HG02840 (cell line): ENCODE measurements around the gene SDS.

Source experiments
- ATAC-seq: cut with Tn5 transposase; IDR thresholded peaks from one replicate; pipeline ENCODE4 v1.9.1; 2021; ENCODE audit warnings: mild to moderate bottlenecking, moderate library complexity, moderate number of reproducible peaks; ENCODE audit not compliant: unreplicated experiment, low FRiP score

SDS gene, protein sequence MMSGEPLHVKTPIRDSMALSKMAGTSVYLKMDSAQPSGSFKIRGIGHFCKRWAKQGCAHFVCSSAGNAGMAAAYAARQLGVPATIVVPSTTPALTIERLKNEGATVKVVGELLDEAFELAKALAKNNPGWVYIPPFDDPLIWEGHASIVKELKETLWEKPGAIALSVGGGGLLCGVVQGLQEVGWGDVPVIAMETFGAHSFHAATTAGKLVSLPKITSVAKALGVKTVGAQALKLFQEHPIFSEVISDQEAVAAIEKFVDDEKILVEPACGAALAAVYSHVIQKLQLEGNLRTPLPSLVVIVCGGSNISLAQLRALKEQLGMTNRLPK

GRCh38 chr12:113403435-113404415 is at the start of gene SDS:
SDS (minus strand) TSS chr12:113403887; CDS start chr12:113399708, 4,179 bp downstream.
- no peak for ATAC-seq

DNA sequence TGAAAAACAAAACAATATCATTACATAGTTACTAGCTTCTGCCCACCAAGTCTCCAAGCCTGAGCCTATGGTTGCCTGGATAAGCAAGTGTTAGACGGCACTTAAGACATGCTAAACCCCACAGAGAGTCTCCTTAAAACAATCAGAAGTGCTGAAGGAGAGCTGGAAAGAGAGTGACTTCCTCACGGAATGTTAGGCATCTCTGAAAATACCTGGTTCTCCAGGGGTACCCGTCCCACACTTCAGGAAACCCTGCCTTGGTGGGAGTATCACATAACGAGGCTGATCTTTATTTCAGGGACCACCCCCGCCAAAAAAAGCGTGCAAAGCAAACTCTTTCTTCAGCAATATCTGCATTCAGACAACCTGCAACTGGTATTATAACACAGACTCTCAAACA is 49.6 kb upstream of the SDS start:
- no peak for ATAC-seq

DNA sequence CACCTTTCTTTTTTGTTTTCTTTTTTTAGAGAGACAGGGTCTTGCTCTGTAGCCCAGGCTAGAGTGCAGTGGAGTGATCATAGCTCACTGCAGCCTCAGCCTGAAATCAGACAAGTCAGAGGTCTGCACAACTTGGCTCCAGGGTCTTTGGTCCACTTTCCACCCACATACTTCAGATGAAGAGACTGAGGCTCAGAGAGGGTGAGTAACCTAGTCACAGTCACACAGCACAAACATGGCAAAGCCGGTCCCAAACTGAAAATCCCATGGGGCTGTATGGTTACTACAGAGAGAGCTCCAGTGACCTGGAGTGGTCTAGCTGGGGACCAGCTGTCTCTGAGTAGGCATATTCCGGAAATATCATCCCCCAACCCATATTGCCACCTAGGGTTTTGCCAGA is 48.8 kb upstream of the SDS start:
- ATAC-seq = no peak

GRCh38 chr12:113449839-113450238 is 46.2 kb upstream of the SDS start:
- ATAC-seq = no peak

DNA sequence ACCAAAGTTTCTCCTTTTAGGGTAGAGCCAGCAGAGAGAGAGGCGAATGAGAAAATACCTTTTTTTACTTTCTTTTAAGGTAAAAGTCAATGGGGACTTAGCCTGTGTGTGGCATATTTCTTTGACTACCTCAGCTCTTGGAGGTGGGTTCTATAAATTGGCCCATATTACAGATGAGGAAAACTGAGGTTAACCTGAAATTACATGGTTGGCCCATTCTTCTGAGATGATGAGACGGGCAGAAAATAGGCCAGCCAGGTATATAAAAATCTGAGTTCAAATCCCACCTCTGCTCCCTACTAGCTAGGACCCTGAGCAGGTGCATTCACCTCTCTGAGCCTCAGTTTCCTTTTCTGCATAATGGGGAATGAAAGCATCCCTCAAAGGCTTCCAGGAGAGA is 45.6 kb upstream of the SDS start:
- no peak for ATAC-seq

DNA sequence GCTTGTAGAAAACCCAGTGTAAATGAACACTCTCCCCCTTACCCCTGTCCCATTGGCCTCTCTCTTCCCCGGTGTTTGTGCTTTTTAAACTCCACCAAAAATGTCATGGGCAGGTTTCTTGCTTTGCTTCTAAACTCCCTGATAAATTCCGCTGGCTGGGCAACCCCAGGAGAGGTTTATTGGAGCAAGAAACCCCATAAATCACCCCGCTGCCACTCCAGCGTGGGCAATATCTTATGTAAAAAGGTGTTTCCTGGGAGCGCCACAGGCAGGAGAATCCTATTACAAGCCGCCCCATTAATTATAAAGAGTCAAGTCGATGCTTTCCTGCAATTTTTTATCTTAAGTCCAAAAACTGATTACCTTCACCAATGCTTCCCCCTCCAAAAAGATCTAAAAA is 45.2 kb upstream of the SDS start:
- ATAC-seq = no peak

- ATAC-seq = no peak
Observed at GRCh38 chr12:113445544-113446171, 42.0 kb upstream of the SDS start.

- no peak for ATAC-seq
Observed at GRCh38 chr12:113443030-113443539, 39.4 kb upstream of the SDS start.

DNA sequence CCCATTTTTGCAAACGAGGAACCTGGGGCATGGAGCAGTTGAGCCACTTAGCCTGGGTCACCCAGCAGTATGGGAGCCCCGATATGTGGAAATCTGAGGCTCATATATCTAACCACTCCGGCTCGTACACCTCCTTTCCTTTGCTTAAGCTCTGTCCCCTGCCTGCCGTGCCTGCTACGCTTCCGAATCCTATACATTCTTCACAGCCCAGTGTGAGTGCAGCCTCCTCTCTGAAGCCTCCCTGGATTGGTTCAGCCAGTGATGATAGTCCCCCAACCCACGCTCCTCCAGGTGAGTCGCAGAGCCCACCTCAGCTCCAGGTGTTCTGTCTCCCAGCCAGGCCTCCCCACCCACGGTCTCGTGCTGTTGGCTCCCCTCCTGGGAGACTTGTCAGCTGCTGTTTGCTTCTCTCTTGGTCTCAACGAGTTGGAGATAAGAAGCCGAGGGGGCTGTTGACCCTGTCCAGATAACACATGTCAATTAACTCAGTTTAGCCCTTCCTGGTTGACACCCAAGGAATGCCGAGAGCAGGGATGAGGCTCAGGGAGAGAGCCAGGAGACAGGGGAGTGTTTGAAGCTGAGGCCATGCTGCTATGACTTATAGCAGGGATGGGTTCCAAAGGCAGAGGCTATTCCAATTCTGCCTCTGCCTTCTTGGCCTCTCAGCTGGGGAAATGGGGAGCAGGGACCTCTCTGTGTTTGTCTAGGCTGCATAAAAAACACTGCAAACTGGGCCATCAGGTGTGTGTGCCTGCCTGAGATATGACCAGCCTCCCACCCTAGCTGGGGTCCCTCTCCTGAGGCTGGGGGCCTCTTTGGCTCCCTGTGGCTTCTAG is 37.5 kb upstream of the SDS start:
- no peak for ATAC-seq

GRCh38 chr12:113440336-113440735 is 36.6 kb upstream of the SDS start:
- ATAC-seq = no peak

- no peak for ATAC-seq
Observed at GRCh38 chr12:113439606-113440030, 35.9 kb upstream of the SDS start.

GRCh38 chr12:113439301-113439597 is 35.6 kb upstream of the SDS start:
- ATAC-seq = no peak

GRCh38 chr12:113438523-113439300 is 35.0 kb upstream of the SDS start:
- ATAC-seq = no peak

- ATAC-seq = no peak
Observed at GRCh38 chr12:113437729-113438100, 34.0 kb upstream of the SDS start.

GRCh38 chr12:113436993-113437728 is 33.5 kb upstream of the SDS start:
- ATAC-seq = no peak

DNA sequence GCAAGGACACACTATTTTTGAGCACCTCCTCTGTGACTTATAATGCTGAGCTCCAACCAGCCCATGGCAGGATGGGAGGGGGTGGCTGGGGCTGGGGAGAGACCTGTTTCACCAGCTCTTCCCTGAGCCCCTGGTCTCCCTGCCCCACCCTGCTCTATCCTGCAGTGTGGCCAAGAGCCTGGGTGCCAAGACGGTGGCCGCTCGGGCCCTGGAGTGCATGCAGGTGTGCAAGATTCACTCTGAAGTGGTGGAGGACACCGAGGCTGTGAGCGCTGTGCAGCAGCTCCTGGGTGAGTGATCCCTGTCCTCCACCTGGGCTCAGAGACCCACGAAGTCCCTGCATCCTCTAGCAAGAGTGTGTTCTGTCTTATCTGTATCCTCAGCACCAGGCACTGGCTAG is 32.9 kb upstream of the SDS start:
- ATAC-seq = no peak

DNA sequence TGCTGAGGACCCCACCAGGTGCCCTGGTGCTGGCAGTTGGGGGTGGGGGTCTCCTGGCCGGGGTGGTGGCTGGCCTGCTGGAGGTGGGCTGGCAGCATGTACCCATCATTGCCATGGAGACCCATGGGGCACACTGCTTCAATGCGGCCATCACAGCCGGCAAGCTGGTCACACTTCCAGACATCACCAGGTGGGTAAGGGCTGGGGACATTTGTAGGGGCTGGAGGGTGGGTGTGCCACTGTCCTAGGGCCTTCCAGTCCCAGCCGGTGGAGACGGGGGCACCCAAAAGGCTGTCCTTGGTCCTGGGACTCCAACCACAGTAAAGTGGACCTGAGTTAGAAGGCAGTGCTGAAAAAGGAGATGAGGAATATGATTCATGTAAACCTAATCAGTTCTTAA is 31.7 kb upstream of the SDS start:
- no peak for ATAC-seq

DNA sequence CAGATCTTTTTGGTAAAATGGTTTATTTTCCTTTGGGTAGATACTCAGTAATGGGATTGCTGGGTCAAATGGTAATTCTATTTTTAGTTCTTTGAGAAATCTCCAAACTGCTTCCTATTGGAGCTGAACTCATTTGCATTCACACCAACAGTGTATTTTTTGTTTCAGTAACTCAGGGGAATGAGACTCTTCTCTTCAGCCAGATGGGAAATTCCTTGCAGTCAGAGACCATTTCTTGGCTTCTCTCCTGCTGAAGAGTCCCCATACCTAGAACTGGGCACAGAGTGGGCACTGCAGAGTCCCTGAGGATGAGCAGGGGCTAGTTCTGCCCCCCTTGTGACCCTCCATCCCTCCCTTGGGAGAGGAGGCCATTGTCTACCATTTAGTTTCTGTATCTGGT is 29.3 kb upstream of the SDS start:
- ATAC-seq = no peak

GRCh38 chr12:113428482-113428881 is 24.8 kb upstream of the SDS start:
- no peak for ATAC-seq
